HEK293T (cell line): ENCODE measurements around the gene CD160.

Experiments used
- BHLHE40 ChIP-seq: fragments of 450-650 bp; IDR thresholded peaks from 2 replicates; pipeline ENCODE4 v1.6.1; 2016; ENCODE audit warnings: mild to moderate bottlenecking, moderate library complexity, borderline replicate concordance
- SP1 ChIP-seq: fragments of 450-650 bp; IDR thresholded peaks from 2 replicates; pipeline ENCODE4 v1.6.1; 2017
- ZNF384 ChIP-seq: fragments of 450-650 bp; IDR thresholded peaks from 2 replicates; pipeline ENCODE4 v1.6.1; 2016

DNA sequence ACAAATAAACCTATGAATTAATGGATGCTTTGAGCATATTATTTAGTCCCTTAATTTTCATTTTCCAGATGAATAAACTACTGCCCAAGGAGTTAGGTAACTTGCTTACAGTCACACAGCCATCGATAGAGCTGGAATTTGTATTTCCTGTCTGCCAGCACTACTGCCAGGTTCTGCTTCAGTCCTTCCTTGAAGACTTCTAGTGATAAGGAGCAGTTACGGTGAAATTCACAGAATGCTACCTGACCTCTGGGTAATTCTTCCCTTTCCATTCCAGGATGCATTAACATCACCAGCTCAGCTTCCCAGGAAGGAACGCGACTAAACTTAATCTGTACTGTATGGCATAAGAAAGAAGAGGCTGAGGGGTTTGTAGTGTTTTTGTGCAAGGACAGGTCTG is 11.2 kb downstream of the CD160 start:
- TF ChIP-seq ZNF384 (no peak), SP1 (no peak), BHLHE40 (no peak)
